H9 (cell line): ENCODE data around the gene IGFBP7. TPM values are rescaled to one million over a fixed set of nuclear protein-coding genes. Genes with fewer than 3 reads are reported as not detected.

ENCODE experiments used
- DNase-seq: peaks from one replicate; pipeline ENCODE4 v3.0.0-alpha.2; 2017
- H2AFZ ChIP-seq: one replicate; pipeline ENCODE4 v1.6.1; 2013; ENCODE audit warnings: mild to moderate bottlenecking, low read length, control low read depth, moderate library complexity
- H2AK5ac ChIP-seq: 2 replicates; pipeline ENCODE4 v1.6.1; 2013; ENCODE audit warnings: low read length, control low read depth, mixed read lengths; ENCODE audit not compliant: insufficient read length
- H2BK120ac ChIP-seq: one replicate; pipeline ENCODE4 v1.6.1; 2013; ENCODE audit warnings: low read depth, mild to moderate bottlenecking, low read length, control low read depth, inconsistent platforms; ENCODE audit not compliant: poor library complexity, severe bottlenecking
- H2BK12ac ChIP-seq: 2 replicates; pipeline ENCODE4 v1.6.1; 2013; ENCODE audit warnings: low read length, control low read depth, mixed read lengths, low read depth; ENCODE audit not compliant: insufficient read length
- H2BK15ac ChIP-seq: 2 replicates; pipeline ENCODE4 v1.6.1; 2013; ENCODE audit warnings: low read depth, low read length, control low read depth
- H2BK20ac ChIP-seq: one replicate; pipeline ENCODE4 v1.6.1; 2013; ENCODE audit warnings: low read depth, mild to moderate bottlenecking, low read length, control low read depth, inconsistent platforms; ENCODE audit not compliant: poor library complexity, severe bottlenecking
- H2BK5ac ChIP-seq: 2 replicates; pipeline ENCODE4 v1.6.1; 2013; ENCODE audit warnings: low read length, control low read depth, mixed read lengths; ENCODE audit not compliant: insufficient read length
- H3K14ac ChIP-seq: 2 replicates; pipeline ENCODE4 v1.6.1; 2013; ENCODE audit warnings: low read length, control low read depth; ENCODE audit not compliant: insufficient read depth
- H3K18ac ChIP-seq: 2 replicates; pipeline ENCODE4 v1.6.1; 2013; ENCODE audit warnings: low read depth, mild to moderate bottlenecking, mixed read lengths, low read length, control low read depth; ENCODE audit not compliant: insufficient read length
- H3K23ac ChIP-seq: 2 replicates; pipeline ENCODE4 v1.6.1; 2013; ENCODE audit warnings: low read length, control low read depth, mixed read lengths, low read depth; ENCODE audit not compliant: insufficient read length
- H3K23me2 ChIP-seq: 2 replicates; pipeline ENCODE4 v1.6.1; 2013; ENCODE audit warnings: low read depth, mild to moderate bottlenecking, mixed read lengths, low read length, control low read depth; ENCODE audit not compliant: insufficient read length, poor library complexity, severe bottlenecking
- H3K27ac ChIP-seq: 2 replicates; pipeline ENCODE4 v1.5.1; 2013; ENCODE audit warnings: low read length, control low read depth, mixed read lengths, low read depth; ENCODE audit not compliant: insufficient read length
- H3K27me3 ChIP-seq: 2 replicates; pipeline ENCODE4 v1.6.1; 2013; ENCODE audit warnings: low read length, control low read depth, inconsistent platforms; ENCODE audit not compliant: insufficient read depth
- H3K4ac ChIP-seq: 2 replicates; pipeline ENCODE4 v1.6.1; 2013; ENCODE audit warnings: low read depth, mild to moderate bottlenecking, control low read depth, inconsistent platforms, low read length, moderate library complexity
- H3K4me1 ChIP-seq: 2 replicates; pipeline ENCODE4 v1.6.1; 2013; ENCODE audit warnings: low read length, control low read depth, inconsistent platforms; ENCODE audit not compliant: insufficient read depth
- H3K4me2 ChIP-seq: 2 replicates; pipeline ENCODE4 v1.6.1; 2013; ENCODE audit warnings: low read length, control low read depth, mixed read lengths; ENCODE audit not compliant: insufficient read length, insufficient read depth
- H3K56ac ChIP-seq: 2 replicates; pipeline ENCODE4 v1.6.1; 2013; ENCODE audit warnings: low read depth, mild to moderate bottlenecking, mixed read lengths, low read length, control low read depth; ENCODE audit not compliant: insufficient read length
- H3K79me1 ChIP-seq: 2 replicates; pipeline ENCODE4 v1.6.1; 2013; ENCODE audit warnings: low read depth, mild to moderate bottlenecking, moderate library complexity, low read length, control low read depth, inconsistent platforms; ENCODE audit not compliant: insufficient read depth, poor library complexity, severe bottlenecking
- H3K79me2 ChIP-seq: 2 replicates; pipeline ENCODE4 v1.6.1; 2013; ENCODE audit warnings: low read length, control low read depth, inconsistent platforms; ENCODE audit not compliant: insufficient read depth
- H3K9ac ChIP-seq: 2 replicates; pipeline ENCODE4 v1.6.1; 2013; ENCODE audit warnings: low read length, control low read depth, mixed read lengths; ENCODE audit not compliant: insufficient read length; ENCODE audit errors: extremely low read depth
- H3K9me3 ChIP-seq: one replicate; pipeline ENCODE4 v1.6.1; 2013; ENCODE audit warnings: low read depth, low read length, inconsistent platforms; ENCODE audit not compliant: control insufficient read depth
- H3T11ph ChIP-seq: one replicate; pipeline ENCODE4 v1.6.1; 2013; ENCODE audit warnings: mild to moderate bottlenecking, low read length, control low read depth, inconsistent platforms
- H4K20me1 ChIP-seq: one replicate; pipeline ENCODE4 v1.6.1; 2013; ENCODE audit not compliant: control insufficient read depth, insufficient read length, insufficient read depth
- H4K5ac ChIP-seq: 2 replicates; pipeline ENCODE4 v1.6.1; 2013; ENCODE audit warnings: low read depth, mild to moderate bottlenecking, mixed read lengths, low read length, control low read depth; ENCODE audit not compliant: insufficient read length
- H4K8ac ChIP-seq: replicated peaks from 2 replicates; pipeline ENCODE4 v1.6.1; 2013; ENCODE audit warnings: low read length, control low read depth, mixed read lengths, low read depth; ENCODE audit not compliant: insufficient read length
- H4K91ac ChIP-seq: 2 replicates; pipeline ENCODE4 v1.6.1; 2013; ENCODE audit warnings: low read depth, mild to moderate bottlenecking, moderate library complexity, mixed read lengths, low read length, control low read depth; ENCODE audit not compliant: insufficient read length
- H3K27ac Mint-ChIP-seq, 3 experiments: 2 replicates in 2 of 3; 3 replicates in 1 of 3; pipeline ENCODE4 v1.8.0; 2020 to 2021; ENCODE audit warnings: mixed read lengths in 3 of 3, mild to moderate bottlenecking in 1 of 3, moderate library complexity in 1 of 3
- H3K27me3 Mint-ChIP-seq: 2 replicates; pipeline ENCODE4 v1.8.0; 2021; ENCODE audit warnings: low read depth, mild to moderate bottlenecking, moderate library complexity, mixed read lengths
- H3K36me3 Mint-ChIP-seq, 3 experiments: 2 replicates in 2 of 3; 3 replicates in 1 of 3; pipeline ENCODE4 v1.8.0; 2020 to 2021; ENCODE audit warnings: low read depth in 3 of 3, mixed read lengths in 3 of 3; ENCODE audit not compliant: insufficient read depth in 1 of 3
- H3K4me1 Mint-ChIP-seq, 2 experiments: 2 replicates each; pipeline ENCODE4 v1.8.0; 2020; ENCODE audit warnings: mixed read lengths in 2 of 2
- H3K4me3 Mint-ChIP-seq, 2 experiments: 2 replicates in 1 of 2; 3 replicates in 1 of 2; pipeline ENCODE4 v1.8.0; 2020 to 2021; ENCODE audit warnings: mild to moderate bottlenecking in 2 of 2, mixed read lengths in 2 of 2, moderate library complexity in 1 of 2
- H3K9me3 Mint-ChIP-seq, 2 experiments: 2 replicates in 1 of 2; 3 replicates in 1 of 2; pipeline ENCODE4 v1.8.0; 2020; ENCODE audit warnings: mild to moderate bottlenecking in 2 of 2, mixed read lengths in 2 of 2, moderate library complexity in 1 of 2
- WGBS: extraction: QIAGEN DNeasy Blood & Tissue Kit; methylation state at CpG from one replicate; pipeline ENCODE4 v1.1.7; 2013; ENCODE audit warnings: missing lambda C conversion rate, low lambda C conversion rate, mixed read lengths; ENCODE audit not compliant: insufficient read length; ENCODE audit errors: extremely low coverage; 5-methylcytosine and 5-hydroxymethylcytosine counted together
- total RNA-seq: library from RNA; stranded (reverse); gene quantifications from 2 replicates; pipeline ENCODE4 v1.2.1, GENCODE V29; 2021
- TF ChIP-seq, protein P1 (sequence below): fragments of 200-600 bp; sonication (generic); conservative IDR thresholded peaks from 3 replicates; pipeline ENCODE4 v1.8.0; 2021; ENCODE audit warnings: antibody characterized with exemption, mild to moderate bottlenecking

IGFBP7 gene
- total RNA-seq, 1 experiment from 2014 or later: 0.37 TPM

DNA sequence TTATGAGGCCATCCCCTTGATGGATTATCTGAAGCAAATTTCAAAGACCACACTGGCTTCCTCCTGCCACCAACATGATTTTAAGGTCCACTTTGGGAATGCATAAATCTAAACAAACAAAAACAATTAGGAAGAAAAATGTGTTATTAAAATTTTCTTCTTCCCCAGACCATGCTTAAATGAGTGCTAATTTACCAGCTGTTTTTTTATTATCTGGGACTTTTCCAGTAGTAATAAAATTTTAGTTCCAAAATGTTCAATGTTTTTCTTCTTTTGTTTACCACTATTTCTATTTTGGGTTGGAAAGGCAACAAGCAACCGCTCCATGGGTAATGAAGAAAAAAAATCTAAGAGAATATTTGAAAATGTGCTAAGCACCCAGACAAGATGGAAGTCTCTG lies 69.2 kb downstream of the IGFBP7 start:
- Mint-ChIP-seq H3K27me3 (peaks cover 13% of the 10 kb centered on the region), H3K4me1 (peaks cover 20 to 23% of the 10 kb centered on the region in 2 experiments), H3K9me3 (no peaks in the 10 kb centered on the region), H3K36me3 (no peaks in the 10 kb centered on the region), H3K4me3 (no peak overlapping the region), H3K27ac (no peak overlapping the region)
- no peak overlapping the region for H4K8ac ChIP-seq
- H2AK5ac ChIP-seq: no peak overlapping the region
- H3K18ac ChIP-seq: no peak overlapping the region
- no peak overlapping the region for H3K14ac ChIP-seq
- no peak overlapping the region for H3K9ac ChIP-seq
- H3K9me3 ChIP-seq: no peaks in the 10 kb centered on the region
- H3K4me2 ChIP-seq: no peak overlapping the region
- H2BK15ac ChIP-seq: no peak overlapping the region
- no peaks in the 10 kb centered on the region for H3K79me2 ChIP-seq
- no peak overlapping the region for H4K5ac ChIP-seq
- H2BK120ac ChIP-seq: no peak overlapping the region
- no peaks in the 10 kb centered on the region; the same call in 1 of the 2 replicates for H3K4me1 ChIP-seq
- H2BK12ac ChIP-seq: no peak overlapping the region
- no CpG with 5 or more reads among the region's 1 CpG for WGBS
- no peak overlapping the region for H4K91ac ChIP-seq
- no peak overlapping the region for H3T11ph ChIP-seq
- no peaks in the 10 kb centered on the region for H3K79me1 ChIP-seq
- H2BK5ac ChIP-seq: no peak overlapping the region
- no peak overlapping the region for H2AFZ ChIP-seq
- no peaks in the 10 kb centered on the region for H3K27me3 ChIP-seq
- no peak for DNase-seq
- TF ChIP-seq, protein P1, sequence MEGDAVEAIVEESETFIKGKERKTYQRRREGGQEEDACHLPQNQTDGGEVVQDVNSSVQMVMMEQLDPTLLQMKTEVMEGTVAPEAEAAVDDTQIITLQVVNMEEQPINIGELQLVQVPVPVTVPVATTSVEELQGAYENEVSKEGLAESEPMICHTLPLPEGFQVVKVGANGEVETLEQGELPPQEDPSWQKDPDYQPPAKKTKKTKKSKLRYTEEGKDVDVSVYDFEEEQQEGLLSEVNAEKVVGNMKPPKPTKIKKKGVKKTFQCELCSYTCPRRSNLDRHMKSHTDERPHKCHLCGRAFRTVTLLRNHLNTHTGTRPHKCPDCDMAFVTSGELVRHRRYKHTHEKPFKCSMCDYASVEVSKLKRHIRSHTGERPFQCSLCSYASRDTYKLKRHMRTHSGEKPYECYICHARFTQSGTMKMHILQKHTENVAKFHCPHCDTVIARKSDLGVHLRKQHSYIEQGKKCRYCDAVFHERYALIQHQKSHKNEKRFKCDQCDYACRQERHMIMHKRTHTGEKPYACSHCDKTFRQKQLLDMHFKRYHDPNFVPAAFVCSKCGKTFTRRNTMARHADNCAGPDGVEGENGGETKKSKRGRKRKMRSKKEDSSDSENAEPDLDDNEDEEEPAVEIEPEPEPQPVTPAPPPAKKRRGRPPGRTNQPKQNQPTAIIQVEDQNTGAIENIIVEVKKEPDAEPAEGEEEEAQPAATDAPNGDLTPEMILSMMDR: no peak
- no peaks in the 10 kb centered on the region for H4K20me1 ChIP-seq
- no peak overlapping the region for H3K23ac ChIP-seq
- no peak overlapping the region for H2BK20ac ChIP-seq
- H3K23me2 ChIP-seq: no peaks in the 10 kb centered on the region
- no peak overlapping the region for H3K4ac ChIP-seq
- no peak overlapping the region for H3K56ac ChIP-seq
- H3K27ac ChIP-seq: no peak overlapping the region
